Measurements from ENCODE around the gene CLUH. TPM values are rescaled to one million over a fixed set of nuclear protein-coding genes. Genes with fewer than 3 reads are reported as not detected.
"Not testable (repeated sequence)": the region's sequence is repeated elsewhere in the genome, so short reads cannot be mapped to it uniquely, and the experiment has no call there.

The CLUH gene
- total RNA-seq, 1 donor from 2014 or later = 65.7 TPM

- H3K4me3 ChIP-seq (ENCODE audit: low read depth, low read length) = no peak overlapping the region
- TF ChIP-seq CTCF (conservative IDR thresholded peaks at IDR 0.05; ENCODE audit: low read depth, low read length) = no peak
- DNase-seq (ENCODE audit: low read depth) = no peak
Measured at GRCh38 chr17:2703181-2703580, 8.4 kb downstream of the CLUH start.

DNA sequence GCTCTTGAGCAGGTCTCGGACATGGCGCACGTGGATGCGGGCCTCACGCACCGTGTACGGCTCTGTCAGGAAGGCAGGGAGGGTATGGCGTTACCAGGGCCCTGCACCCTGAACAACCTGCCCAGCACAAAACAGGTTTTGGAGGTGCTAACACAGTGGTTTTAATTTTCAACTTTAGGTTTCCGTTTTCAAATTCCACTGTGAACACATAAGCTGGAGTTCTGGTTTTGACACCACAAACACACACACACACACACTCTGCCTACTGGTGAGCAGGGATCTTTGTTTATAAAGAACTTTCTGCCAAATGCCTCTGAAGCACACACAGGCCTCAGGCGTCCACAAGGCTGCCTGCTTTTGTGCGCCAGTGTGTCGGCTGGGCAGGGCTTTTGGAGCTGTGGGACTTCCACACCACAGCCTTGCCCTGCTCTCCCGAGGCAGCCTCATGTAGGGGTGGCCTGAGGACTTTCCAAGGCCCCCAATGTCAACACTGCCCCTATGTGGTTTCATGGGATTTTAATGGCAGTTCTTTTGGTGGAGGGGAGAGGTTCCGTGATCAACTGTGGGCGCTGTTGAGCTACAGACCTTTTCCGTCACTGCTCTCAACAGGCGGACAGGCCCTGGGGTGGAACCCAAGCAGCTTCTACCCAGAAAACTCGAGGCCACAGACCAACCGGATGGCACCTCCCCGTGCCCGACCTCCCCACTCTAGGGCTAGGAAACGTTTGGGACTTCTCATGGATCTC is 9.4 kb downstream of the CLUH start:
- no peak for DNase-seq (ENCODE audit: low read depth)
- no peak for TF ChIP-seq CTCF (conservative IDR thresholded peaks at IDR 0.05; ENCODE audit: low read depth, low read length)

GRCh38 chr17:2701161-2701995 is 10.2 kb downstream of the CLUH start:
- no peak for TF ChIP-seq CTCF (conservative IDR thresholded peaks at IDR 0.05; ENCODE audit: low read depth, low read length)
- DNase-seq (ENCODE audit: low read depth) = no peak
- no peak overlapping the region for H3K4me3 ChIP-seq (ENCODE audit: low read depth, low read length)

More for the DNA sequence above, 9.4 kb downstream of the CLUH start:
- H3K4me3 ChIP-seq (ENCODE audit: low read depth, low read length) = no peak overlapping the region

- H3K4me3 ChIP-seq (ENCODE audit: low read depth, low read length) = no peak overlapping the region
- no peak for DNase-seq (ENCODE audit: low read depth)
- TF ChIP-seq CTCF (conservative IDR thresholded peaks at IDR 0.05; ENCODE audit: low read depth, low read length) = no peak
Measured at GRCh38 chr17:2700491-2701141, 10.9 kb downstream of the CLUH start.

DNA sequence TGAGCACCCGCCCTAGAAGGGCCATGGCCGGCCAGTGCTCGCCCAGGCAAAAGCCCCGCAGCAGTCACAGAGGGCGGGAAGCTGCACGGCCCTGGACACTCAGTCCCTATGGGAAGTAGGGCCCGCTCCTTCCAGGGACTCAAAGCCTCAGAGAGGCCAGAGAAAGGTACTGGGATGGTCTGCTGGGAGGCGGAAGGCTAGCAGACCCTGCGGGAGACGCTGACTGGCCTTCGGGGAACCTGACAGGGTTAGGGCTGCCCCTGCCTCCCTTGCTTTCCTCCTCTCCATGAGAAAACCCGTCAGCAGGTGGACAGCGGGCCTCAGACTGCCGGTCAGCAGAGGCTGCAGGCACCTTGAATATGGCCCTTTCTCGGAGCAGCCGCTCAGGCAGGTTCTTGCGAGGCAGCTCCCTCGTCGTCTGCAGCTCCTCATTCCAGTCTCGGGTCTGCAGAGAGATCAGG is 11.5 kb downstream of the CLUH start:
- no peak for TF ChIP-seq CTCF (conservative IDR thresholded peaks at IDR 0.05; ENCODE audit: low read depth, low read length)
- no peak overlapping the region for H3K4me3 ChIP-seq (ENCODE audit: low read depth, low read length)
- DNase-seq (ENCODE audit: low read depth) = no peak

GRCh38 chr17:2699216-2699805 is 12.3 kb downstream of the CLUH start:
- not testable (repeated sequence) for H3K4me3 ChIP-seq (ENCODE audit: low read depth, low read length); DNase-seq (ENCODE audit: low read depth)

Data from epithelial cell of proximal tubule (primary cell).